Stimulated activated CD4-positive, alpha-beta T cell treated with anti-CD3 and anti-CD28 coated beads, Interleukin-4, amount 100 ng/mL, for 24 hours (primary cell): ENCODE measurements around the gene TEX28.
"Not testable (repeated sequence)": the region's sequence is repeated elsewhere in the genome, so short reads cannot be mapped to it uniquely, and the experiment has no call there.

Experiments used
- DNase-seq: peaks from one replicate; pipeline ENCODE4 v3.0.0-alpha.2; 2020

TEX28 gene

GRCh38 chrX:154294791-154295574, at the start of gene TEX28:
Gene TEX28, minus strand, starts transcription at chrX:154295124. Its CDS starts 3,007 bp downstream, at chrX:154292117.
- DNase-seq, result no peak

DNA sequence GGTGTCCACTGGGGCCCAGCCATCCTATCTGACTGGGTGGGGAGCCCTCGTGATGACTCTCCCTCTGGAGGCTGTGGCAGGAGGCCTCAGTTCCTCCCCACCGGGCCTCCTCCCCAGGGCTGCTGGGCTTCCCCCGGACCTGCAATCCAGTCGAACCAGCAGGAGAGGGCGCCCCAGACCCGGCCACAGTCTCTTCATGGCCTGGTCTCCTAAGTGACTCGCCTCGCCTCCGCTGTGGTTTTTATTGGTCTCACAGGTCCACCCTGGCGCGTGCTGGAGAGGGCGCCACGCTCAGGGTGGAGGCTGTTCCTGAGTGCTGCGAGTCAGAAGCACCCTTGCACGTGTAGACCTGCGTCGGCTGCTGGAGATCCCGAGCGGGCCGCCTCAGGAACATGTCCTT, 48.7 kb upstream of the TEX28 start:
- not testable (repeated sequence) for DNase-seq

DNA sequence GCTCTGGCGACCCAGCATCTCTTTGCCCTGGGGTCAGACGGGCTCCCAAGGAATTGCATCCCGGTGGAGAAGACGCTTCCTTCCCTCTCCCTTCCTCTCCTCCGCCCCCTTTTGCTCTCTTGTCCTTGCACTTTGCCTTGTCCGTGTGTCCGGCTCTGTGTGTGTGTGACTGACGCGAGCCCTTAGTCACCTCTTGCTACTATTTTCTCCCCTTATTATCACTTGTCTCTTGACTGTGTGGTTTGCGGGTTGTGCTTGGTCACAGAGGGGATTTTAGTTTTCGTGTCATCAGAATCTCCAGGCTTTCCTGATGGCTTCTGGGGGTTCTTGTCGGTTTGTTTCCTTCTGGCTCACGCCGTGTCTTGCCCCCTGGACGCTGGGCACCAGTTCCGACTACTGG, 48.1 kb upstream of the TEX28 start:
- DNase-seq, result not testable (repeated sequence)

DNA sequence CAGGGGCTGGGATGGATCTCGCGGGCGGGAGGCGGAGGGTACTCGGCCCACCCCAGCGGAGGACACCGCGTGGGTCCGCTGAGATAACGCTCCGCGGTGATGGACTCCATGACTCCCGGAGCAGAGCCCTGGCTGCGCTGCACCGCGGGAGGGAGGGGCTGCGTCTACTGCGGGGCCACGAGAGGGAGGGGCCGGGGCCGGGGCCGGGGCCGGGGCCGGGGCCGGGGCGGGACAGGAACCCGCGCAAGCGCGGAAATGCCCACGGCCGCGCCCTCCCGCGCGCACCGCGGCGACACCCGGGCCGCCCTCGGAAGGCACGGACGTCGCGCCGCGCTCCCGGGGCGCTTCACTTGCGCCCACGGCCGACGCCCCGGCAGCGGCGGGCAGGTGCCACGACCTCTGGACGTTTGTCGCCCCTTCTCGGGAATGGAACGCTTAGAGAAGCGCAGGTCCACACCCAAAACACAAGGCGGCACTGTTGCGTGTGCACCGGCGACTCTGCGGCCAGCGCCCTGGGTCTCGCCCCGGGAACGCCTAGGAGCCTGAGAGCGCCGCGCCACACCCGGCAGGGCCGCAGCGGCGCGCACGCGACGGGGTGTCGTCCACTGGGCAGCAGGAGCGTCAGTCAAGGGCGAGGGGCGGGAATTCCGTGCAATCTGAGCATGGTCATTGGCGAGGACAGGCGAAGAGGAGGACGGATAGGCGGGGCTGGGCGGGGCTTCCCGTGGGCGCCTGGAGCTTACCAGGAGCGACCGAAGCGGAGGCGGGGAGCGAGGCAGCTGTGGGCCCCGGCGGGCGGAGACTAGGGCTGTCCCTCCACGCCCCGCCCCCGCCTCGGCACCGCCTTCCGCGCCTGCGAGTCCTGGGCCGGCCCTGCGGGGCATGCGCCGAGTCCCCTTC, 46.7 kb upstream of the TEX28 start:
- not testable (repeated sequence) for DNase-seq

DNA sequence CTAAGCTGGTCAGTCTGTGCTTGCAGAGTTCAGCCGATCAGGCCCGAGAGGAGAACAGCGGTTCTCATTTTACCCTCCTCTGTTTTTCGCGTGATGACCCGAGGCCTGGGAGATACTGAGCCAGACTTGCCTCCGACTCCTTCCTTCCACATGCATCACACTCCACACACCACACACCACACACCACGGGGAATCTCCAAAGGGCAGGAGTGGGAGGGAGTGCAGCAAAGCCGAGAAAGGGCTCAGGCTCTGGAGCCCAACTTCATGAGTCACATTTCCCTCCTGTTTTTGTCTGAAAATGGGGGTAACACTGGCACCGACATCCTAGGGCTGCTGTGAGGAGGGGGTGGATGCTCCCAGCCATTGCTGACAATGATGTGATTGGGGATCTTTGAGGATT, 39.6 kb upstream of the TEX28 start:
- peak; percentile 60 for DNase-seq

- no peak for DNase-seq
Measured at GRCh38 chrX:154333837-154334271, 38.9 kb upstream of the TEX28 start.

- DNase-seq, result no peak
Measured at GRCh38 chrX:154333116-154333515, 38.2 kb upstream of the TEX28 start.

GRCh38 chrX:154332561-154332960, 37.6 kb upstream of the TEX28 start:
- no peak for DNase-seq

- no peak for DNase-seq
Measured at GRCh38 chrX:154329294-154329693, 34.4 kb upstream of the TEX28 start.

- no peak for DNase-seq
Measured at GRCh38 chrX:154328646-154329045, 33.7 kb upstream of the TEX28 start.

GRCh38 chrX:154327038-154327820, 32.3 kb upstream of the TEX28 start:
- DNase-seq, result no peak

- no peak for DNase-seq
Measured at GRCh38 chrX:154325541-154325940, 30.6 kb upstream of the TEX28 start.

DNA sequence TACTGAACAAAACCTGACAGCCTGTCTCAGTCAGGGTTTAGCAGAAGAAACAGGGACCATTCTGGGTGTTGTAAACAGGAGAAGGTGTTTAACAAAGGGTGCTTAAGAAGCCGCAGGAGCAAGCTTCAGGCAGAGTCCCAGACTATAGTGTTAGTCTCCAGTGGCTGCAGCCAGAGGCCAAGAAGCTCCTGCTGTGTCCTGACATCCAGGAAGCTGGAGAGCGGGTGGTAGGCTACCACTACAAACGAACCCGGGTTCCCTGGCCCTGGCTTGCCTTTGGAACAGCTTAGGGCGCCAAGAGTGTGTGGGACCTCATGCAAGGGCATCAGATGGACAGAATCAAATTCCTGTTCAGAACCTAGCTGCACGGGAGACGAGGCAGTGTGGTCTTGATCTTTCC, 28.6 kb upstream of the TEX28 start:
- DNase-seq, result no peak

DNA sequence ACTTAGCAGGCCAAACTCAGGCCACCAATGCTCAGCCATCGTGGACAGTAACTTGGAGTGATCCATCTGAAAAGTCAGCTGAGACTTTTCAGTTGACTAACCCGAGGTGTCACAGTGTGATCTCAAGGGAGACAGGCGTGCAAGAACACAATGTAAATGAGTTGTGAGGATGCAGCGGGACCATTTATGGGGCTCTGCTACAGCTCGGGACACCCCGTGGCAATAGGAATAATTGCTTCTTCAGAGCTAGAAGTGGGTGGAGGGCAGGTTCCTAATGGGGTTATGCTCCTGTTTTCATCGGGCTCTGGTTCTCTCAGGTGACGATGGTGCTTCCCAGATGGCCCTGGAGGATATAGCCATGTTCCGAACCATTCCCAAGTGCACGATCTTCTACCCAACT, 28.0 kb upstream of the TEX28 start:
- DNase-seq, result no peak

DNA sequence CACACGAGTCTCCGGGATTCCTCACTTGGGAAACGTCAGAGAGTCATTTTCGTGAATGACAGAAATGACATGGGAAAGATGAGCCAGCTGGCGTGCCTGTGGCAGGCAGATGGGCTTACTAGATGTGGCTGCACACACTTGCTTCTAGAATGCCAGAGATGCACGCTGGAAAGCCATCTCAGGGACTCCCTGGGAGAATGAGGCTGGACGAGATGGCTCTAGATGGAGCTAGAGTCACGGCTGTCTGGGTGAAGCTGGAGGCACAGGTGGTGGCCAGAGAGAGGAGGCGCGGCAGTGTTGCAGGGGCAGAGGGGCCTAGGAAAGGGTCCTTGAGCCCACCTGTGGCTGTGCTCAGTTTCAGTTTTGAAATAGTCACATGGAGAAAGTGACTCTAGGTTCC, 26.7 kb upstream of the TEX28 start:
- DNase-seq, result no peak

DNA sequence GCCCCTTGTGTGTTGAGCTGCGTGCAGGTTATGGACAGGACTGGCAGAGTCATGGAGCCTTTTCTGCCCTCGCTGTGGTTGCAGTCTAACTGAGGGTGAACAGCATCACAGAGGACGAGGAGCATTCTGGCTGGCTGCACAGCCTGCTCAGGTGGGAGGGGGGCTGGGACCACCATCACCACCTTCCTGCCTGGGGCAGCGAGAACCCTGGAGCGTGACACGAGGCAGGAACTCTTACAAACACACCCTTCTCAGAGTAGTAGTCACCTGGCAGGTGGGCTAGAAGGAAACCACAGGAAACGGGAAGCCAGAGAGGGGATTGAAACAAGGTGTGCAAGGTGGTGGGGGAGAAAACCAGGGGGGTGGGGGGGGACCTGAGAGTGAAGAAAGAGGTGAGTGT, 26.2 kb upstream of the TEX28 start:
- DNase-seq, result no peak

- no peak for DNase-seq
Measured at GRCh38 chrX:154320406-154320805, 25.5 kb upstream of the TEX28 start.

GRCh38 chrX:154317391-154317995, 22.6 kb upstream of the TEX28 start:
- no peak for DNase-seq

DNA sequence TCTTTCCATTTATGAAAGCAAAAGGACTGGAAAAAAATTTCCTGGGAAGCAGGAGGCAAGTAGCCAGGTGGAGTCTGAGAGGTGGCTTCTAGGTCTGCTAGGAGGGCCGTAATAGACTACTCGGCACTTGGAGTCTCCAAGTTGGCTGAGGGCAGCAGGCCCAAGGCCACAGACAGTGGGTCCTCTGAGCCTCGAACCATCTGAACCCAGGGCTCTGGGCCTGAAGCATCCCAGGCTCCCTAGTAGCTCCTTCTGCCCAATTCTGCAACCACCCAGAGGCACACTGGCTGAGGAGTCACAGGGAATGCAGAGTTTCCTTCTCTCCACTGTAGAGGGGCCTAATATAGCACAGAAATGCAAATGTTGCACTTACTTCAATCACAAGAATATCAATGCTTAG, 20.5 kb upstream of the TEX28 start:
- DNase-seq, result no peak

DNA sequence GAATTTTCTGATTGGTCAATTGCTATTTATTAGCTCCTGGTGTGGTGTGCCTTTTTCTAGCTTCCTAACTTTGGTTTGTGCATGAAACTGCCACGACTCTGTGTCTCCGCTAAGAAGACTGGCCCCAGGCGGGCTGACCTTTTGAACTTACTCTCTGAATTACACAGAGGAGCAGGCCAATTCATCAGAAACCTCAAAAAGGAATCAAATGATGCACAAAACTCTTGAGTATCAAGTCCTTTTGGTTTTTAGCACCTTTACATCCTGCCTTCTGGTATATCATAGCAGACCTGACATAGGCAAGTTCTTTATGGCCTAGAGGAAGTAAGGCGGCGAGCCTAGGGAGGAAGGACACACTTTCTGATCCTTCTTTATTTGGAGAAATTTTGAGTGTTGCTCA, 18.2 kb upstream of the TEX28 start:
- peak; percentile 35 for DNase-seq

GRCh38 chrX:154312116-154312515, 17.2 kb upstream of the TEX28 start:
- DNase-seq, result no peak

- DNase-seq, result no peak
Measured at GRCh38 chrX:154310616-154311536, 16.0 kb upstream of the TEX28 start.
